Spleen (tissue), 7 donors: ENCODE data around the gene SNIP1.

Experiments used
- POLR2A ChIP-seq, 3 donors: fragments of 450-650 bp; IDR thresholded peaks; one replicate each; pipeline ENCODE4 v1.5.1; 2017; ENCODE audit warnings: antibody characterized with exemption in 3 of 3, mild to moderate bottlenecking in 1 of 3
- TF ChIP-seq, protein P1 (sequence below), 11 experiments: fragments of 200-600 bp in 7 of 11; fragments of 450-650 bp in 4 of 11; sonication (generic) in 4 of 11; IDR thresholded peaks in 8 of 11; conservative IDR thresholded peaks in 3 of 11; 1 replicate in 7 of 11; 2 replicates in 4 of 11; pipeline versions ENCODE4 v1.4.0 to v1.8.0; 2016 to 2021; ENCODE audit warnings: antibody characterized with exemption in 11 of 11, inconsistent platforms in 4 of 11, mild to moderate bottlenecking in 1 of 11
- donor health status: DM: no; HTN: no; CAD: no; lungs with moderate emphysema.
- donor health status: DM: no; HTN: no; CAD: no.
- donor health status: DM: no; HTN: no; CAD: no.

GRCh38 chr1:37561133-37562132 is 7.3 kb upstream of the SNIP1 start:
- TF ChIP-seq, protein P1, sequence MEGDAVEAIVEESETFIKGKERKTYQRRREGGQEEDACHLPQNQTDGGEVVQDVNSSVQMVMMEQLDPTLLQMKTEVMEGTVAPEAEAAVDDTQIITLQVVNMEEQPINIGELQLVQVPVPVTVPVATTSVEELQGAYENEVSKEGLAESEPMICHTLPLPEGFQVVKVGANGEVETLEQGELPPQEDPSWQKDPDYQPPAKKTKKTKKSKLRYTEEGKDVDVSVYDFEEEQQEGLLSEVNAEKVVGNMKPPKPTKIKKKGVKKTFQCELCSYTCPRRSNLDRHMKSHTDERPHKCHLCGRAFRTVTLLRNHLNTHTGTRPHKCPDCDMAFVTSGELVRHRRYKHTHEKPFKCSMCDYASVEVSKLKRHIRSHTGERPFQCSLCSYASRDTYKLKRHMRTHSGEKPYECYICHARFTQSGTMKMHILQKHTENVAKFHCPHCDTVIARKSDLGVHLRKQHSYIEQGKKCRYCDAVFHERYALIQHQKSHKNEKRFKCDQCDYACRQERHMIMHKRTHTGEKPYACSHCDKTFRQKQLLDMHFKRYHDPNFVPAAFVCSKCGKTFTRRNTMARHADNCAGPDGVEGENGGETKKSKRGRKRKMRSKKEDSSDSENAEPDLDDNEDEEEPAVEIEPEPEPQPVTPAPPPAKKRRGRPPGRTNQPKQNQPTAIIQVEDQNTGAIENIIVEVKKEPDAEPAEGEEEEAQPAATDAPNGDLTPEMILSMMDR (IDR thresholded peaks at IDR 0.05 in 8 of 11, conservative IDR thresholded peaks at IDR 0.05 in 3 of 11), result peak in 9 of 11 experiments; percentile 25 to 61 (median 41)
- TF ChIP-seq POLR2A (IDR thresholded peaks at IDR 0.05), result no peak
